GM19099 (cell line): ENCODE data around the gene TBC1D22A.

Experiments used
- POLR2A ChIP-seq: IDR thresholded peaks from 3 replicates; pipeline ENCODE4 v1.6.1; 2011; ENCODE audit warnings: low read depth; ENCODE audit not compliant: insufficient read length; ENCODE audit errors: extremely low read depth

TBC1D22A gene

DNA sequence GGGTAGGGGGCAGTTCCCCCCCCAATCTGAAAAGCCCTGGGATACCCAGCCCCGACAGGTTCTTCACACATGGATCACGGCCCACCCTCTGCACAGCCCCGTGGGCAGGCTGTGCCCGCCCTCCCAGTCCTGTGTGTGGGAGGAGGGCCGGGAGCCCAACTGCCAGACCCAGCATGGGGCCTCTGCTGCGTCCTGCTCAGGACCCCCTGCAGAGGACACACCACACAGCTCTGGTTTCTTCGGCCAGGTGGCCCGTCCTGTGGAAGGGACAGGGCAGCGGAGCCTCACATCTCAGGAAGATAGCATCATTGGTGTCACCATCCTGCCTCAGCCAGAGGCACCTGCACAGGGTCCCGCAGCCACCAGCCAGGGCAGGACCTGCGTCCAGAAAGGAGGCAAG lies 396.0 kb downstream of the TBC1D22A start:
- TF ChIP-seq POLR2A: no peak

DNA sequence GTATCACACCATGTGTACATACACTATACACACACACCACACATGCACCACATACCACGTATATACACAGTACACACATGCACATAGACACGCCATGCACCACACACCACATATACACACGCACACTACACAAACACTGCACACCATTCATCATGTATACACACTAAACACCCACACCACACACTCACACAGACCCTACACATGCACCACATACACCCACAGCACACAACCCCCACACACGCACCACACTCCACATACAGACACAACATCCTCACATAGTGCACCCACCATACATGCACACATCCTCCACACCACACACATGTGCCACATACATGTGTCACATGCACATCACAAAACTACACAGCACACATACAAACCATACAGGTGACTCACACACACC lies 397.1 kb downstream of the TBC1D22A start:
- TF ChIP-seq POLR2A: no peak

DNA sequence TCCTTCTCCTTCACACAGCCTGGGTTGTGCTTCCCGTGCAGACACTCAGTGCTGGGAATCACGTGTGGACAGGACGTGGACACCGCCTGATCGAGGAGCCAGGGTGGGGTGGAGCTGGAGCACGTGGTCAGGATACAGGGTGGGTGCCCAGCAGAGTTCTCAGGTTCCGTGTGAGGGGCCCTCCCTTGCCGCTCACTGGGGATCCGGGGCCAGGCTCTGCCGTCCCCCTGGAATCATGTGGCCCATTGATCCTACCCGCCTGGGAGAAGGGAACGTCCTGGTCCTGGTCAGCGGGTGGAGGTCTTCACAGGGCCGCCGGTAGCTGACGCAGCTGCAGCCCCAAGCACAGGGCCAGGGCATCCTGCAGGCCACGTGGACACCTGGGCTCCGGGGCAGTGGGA lies 397.7 kb downstream of the TBC1D22A start:
- no peak for TF ChIP-seq POLR2A

DNA sequence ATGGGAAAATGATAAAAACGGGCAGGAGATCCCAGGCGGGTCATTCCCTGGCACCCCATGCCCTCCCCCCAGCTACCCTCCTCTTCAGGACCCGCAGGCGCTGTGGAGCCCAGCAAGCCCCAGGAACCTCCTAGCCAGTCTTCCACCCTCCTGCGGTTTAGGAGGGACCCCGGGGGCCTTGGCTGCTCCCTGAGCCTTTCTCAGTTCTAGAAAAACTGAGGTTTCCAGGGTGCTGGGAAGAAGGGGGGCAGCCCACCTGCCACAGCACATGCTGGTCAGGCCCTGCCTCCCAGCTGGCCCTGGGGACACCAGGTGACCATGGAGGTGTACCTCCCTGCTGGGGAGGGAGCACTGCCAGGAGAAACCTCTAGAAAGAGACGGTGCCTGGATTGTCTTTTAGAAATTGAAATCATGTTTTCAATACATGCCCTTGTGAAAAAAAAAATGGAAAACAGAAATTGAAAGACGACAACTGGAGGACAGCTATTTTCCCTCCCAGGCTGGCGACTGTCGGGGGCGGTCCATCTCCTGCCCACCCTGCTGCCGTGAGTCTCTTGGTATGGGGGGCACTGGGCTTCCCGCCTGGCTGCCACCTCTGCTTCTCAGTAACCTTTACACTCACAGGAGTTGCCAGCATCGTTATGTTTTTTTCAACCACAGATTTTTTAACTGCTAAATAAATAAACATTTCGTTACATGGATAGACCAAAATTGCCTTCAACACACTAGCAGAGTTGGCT lies 398.5 kb downstream of the TBC1D22A start:
- TF ChIP-seq POLR2A: no peak

DNA sequence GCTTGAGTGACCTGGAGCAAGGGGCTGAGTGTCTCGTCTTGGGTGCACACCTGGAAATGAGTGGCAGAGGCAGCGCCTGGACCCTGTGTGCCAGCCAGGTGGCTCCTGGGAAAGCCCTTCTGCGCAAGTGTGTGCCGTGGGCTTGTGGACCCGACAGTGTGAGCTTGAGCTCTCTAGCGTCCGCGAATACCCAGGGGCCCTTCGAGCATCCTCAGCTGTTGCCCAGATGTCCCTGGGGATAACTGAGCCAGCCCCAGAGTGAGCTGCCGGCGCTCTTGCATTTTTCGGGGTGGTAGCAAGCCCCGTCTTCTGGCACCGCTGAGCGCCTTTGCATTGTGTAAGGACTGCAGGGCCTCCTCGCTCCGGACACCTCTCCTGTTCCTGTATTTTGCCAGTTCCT lies 399.2 kb downstream of the TBC1D22A start:
- no peak for TF ChIP-seq POLR2A

DNA sequence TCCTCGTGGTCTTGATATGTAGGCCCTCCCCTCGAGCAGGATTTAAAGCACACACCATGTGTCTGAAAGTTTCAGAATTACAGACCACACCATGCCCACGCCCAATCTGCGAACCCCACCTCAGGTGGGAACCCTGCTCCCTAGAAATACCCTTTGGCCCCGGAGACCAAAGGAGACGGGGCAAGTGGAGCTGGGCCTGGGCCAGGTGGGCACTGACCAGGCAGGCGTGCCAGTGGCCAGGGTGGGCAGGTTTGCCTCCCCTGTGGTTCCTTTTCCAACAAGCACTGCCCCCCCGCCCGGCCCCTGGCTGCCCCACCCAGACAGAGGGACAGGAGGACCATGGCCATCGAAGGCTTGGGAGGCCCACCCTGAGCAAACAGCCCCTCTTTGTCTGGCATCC lies 400.4 kb downstream of the TBC1D22A start:
- TF ChIP-seq POLR2A: no peak

DNA sequence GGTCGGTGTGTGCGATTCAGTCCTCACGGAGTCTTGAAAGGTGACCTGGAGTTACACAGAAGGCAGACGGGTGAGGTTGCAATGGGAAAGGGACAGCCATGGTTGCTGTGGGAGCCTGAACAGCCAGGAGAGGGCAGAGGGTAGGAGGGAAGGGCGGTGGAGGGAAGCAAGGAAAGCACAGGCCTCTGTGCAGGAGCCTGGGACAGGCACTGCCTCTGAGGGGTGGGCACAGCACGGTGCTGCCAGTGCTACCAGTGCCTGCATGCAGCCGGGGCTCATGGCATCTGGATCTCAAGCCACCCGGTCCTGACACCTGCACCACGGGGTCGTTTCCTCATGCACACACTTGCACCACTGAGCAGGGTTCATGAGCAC lies 401.0 kb downstream of the TBC1D22A start:
- no peak for TF ChIP-seq POLR2A

DNA sequence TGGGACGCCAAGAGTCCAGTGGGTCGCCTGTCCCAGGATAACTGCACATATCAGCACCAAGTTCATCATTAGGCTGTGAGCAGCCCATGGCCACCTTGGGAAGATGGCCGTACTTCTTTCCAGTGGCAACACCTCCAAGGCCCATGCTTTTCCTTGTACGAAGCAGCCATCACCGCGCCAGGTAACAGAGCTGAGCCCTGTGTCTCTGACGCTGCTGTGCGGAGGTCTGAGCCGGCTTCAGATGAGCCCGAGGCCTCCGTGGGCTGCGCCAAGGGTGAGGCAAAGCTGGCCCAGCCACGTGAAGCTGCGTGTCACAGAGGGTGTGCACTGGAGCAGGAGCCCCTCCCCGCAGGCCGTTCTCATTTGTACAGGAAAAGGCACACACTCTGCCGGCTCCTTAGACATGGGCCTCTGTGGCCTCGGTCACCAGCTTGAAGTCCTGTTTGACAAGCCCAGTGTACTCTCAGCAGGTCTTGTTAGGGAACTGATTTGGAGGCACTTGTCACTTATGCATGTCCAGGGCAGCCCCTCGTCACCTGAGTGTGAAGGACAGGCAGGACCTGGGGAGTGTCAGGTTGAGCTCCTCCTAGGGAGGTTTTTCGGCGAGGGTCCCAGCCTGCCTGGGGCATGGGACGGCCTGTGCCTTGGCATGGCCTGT lies 401.5 kb downstream of the TBC1D22A start:
- no peak for TF ChIP-seq POLR2A

DNA sequence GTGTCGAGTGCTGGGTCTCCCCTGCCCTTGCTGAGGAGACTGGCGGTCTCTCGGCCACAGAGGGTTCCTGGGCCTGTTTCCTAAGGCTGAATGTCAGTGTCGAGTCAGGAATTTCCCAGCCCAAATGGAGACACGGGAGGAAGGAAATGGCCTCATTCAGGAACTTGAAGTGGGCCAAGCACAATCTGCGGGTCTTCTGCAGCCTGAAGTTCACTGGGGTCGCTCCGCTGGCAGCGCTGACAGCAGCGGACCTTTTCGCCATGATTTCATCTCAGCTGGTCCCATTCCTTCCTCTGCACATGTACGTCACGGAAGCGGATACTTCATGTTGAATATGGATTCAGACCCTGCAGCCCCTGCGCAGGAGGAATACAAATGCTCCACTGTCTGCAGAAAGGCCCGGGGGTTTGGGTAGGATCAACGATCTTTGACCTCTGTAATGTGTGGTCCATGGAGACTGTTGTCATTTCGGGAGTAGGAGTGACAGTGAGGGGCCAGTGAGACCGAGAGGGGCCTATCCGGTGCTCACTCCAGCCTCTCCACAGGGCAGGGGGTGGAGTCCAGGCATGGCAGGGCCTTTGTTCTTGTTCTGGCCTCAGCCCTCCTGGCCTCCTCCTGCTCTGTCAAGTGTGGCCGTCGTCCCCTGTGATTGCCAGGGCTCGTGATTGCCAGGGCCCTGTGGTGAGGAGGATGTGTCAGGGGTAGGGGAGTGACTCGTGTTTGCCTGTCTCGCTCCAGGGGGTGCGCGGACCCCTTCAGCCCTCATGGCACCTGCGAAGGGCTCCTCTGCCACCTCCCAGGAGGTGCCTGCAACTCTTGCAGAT lies 402.3 kb downstream of the TBC1D22A start:
- no peak for TF ChIP-seq POLR2A

DNA sequence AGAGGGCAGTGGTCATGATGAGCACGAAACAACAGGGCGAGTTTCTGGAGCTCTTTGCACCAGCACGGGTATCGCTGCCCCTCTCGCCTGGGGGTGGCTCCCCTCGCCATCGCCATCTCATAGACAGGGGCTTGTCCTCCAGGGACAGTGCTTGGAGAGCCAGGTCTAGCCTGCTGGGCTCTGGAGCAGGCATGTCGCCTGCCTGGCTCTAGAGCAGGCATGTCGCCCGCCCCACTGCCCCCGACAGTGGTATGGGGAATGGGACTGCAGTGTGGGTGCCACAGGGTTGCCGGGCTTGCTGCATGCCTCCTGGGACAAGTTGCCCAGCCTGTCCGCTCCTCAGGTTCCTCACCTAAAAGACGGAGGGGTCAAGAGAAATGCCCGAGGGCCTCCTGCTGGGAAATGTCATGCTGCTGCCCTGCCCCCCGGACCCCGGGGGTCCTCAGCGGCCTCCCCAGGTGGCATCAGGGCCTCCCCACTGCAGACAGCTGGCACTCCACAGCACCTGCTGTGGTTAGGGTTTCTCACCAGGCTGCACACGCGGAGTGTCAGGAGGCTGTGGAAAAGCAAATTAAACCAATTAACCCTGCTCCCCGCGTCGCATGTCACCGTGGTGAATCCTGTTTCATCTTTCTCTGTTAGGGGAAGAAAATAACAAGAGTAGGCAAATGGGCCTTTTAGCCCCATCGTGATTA lies 403.0 kb downstream of the TBC1D22A start:
- TF ChIP-seq POLR2A: no peak

DNA sequence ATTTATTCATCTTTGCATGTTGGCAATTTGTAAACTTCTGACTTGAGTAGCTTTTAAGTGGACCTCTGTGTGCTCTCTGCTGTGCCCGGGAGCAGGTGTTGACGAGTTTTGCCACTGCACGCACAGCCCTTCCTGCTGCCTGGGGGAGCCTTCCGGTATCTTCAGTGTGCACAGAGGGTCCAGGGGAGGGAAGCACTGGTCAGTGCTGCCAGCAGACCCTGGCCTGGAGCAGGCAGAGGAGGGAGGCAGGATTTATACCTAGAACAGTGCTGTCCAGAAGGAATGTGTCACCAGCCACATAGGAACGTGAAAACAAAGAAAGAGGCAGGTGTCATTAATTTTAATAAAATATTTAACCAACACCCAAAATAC lies 403.6 kb downstream of the TBC1D22A start:
- TF ChIP-seq POLR2A: no peak

DNA sequence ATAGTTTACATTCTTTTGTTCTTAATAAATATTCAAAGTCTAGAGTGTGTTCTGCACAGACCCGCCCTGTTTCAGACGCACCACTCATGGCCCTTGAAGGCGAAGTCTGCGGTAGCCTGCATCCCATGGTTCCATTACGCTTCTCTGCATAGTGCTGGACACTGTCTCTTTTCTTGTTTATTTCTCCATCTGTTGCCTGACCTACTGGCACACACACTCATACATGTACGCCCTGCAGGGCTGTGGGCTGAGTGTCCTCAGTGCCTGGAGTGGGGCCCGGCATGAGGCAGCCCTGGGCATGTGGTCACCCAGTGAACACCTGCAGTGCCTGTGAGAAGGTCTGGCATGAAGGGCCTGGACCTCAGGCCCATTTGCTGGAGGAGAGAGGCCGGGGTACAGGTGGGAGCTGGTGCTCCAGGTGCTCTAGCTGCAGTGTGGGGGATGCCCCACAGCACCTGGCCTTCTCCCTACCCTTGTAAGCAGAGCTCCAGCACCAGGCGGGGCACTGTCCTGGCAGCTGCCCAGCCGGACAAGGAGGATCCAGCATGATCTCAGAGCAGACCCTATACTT lies 404.1 kb downstream of the TBC1D22A start:
- no peak for TF ChIP-seq POLR2A

DNA sequence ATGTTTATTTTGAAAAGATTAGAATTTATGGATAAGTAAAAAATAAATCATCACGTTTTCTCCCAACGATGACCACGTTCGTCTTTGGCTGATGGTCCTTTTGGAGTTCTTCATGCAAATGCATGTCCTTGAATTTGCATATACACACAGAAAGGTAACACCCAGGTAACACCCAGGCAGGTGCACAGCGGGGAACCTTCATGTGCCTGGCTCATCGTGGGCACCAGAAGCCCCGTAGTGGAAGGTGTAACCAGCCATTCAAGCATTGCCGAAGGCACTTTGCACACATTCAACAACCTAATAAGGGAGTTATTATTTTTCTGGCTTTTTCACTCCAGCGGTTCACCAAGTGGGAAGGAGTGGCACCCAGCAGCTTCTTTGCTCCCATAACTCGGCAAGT lies 404.6 kb downstream of the TBC1D22A start:
- TF ChIP-seq POLR2A: no peak

DNA sequence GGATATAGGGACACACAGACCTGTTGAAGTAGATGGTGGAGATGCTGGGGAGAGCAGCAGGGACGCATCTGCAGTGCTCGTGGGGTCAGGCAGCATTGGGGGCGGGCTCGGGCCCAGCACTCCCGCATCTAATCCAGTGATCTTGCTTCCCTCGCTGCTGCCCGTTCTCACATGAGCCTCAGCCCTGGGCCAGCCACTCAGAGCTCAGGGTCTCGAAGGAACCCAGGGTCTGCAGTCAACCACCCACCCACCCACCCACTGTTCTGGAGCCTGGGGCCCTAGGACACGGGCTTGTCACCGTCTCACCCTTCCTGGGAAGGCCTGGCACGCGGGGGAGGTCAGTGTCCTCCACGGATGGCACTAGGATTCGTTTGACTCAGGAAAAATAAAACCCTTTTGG lies 406.0 kb downstream of the TBC1D22A start:
- no peak for TF ChIP-seq POLR2A

DNA sequence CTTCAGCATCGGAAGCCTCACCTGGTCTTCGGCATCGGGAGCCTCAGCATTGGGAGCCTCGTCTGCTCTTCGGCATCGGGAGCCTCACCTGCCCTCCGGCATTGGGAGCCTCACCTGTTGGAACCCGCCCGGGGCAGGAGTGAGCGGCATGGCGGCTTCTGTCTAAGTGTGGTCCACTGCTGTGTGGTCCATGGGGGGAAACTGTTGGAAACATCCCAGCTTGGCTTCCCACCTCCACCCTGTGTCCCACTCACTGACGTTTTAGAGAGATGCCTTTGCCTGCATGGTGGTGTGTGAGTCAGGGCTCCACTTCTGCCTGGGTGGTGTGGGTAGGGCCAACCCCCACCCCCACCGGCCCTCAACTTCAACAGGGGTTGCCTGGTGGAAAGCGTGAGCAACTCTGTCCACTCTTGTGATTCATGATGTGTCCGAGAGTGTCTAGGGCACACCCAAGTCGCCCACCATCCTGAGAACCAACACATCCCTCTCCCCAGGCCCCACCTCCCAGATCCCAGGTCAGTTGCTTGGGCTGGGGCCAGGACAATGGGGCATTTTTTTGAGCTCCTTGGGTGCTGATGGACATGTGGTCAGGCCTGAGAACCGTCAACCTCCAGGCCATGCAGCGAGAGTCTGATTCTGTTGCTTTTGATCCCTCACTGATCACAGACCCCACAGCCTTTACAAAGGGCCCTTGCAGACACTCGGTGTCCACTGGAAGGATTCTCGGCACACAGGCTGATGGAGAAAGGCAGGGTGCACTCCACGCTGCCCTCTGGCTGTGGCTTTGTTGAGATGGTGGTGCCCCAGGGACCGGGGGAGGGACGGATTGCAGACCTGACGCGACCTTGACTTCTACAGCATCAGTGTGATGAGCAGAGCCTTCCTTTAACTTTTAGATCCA lies 406.7 kb downstream of the TBC1D22A start:
- TF ChIP-seq POLR2A: no peak

DNA sequence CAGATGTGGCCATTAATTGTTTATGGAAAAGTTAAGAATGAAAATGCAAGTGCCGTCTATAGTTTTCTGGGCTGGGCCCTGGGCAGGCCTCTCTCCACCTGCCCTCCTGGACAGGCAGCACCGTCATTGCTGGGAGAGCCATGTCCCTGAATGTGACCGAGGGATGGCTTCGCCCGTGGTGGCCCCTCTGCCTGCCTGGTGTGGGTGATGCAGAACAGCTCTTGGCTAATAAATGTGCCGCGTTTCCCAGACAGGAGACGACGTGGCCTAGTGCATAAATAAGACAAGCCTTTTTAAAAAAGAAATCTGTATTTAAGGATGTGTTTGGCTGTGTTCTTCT lies 407.3 kb downstream of the TBC1D22A start:
- no peak for TF ChIP-seq POLR2A
